ENCODE measurements around the gene KRTAP10-10. TPM values are rescaled to one million over a fixed set of nuclear protein-coding genes. Genes with fewer than 3 reads are reported as not detected.

Gene KRTAP10-10
- total and polyA plus RNA-seq, 2 donors (not counting 1 experiment from before 2014, with no cell fraction given): not detected

DNA sequence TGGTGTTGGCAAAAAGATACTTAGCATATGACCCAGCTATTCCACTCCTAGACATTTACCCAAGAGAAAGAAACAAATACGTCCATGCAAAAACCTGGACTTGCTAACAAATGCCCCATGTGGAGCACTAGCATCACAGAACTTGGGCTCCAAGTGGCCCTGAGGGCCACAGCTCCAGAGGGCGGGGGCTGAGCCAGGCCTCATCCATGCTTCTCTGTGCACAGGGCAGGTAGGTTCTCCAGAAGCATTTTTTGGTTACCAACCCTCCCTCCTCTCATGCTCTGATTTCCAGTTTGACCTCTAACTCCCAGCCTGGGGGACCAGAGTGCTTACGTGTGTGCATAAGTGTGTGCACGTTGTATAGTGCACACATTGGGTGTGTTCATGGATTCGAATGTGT, 27.5 kb downstream of the KRTAP10-10 start:
- Histone ChIP-seq H3K27ac (ENCODE audit: insufficient read depth, low read length) (no peak overlapping the region), H3K4me1 (ENCODE audit: control insufficient read depth, extremely low read depth, insufficient read depth, low read length) (no peaks in the 10 kb centered on the region), H3K9me3 (ENCODE audit: control insufficient read depth, insufficient read depth, low read depth, low read length) (no peaks in the 10 kb centered on the region), H3K4me2 (ENCODE audit: extremely low read depth, insufficient read depth, low read length) (no peak overlapping the region), H3K27me3 (ENCODE audit: control insufficient read depth, insufficient read depth, low read length) (no peaks in the 10 kb centered on the region), H3K36me3 (ENCODE audit: control insufficient read depth, insufficient read depth, low read length) (no peaks in the 10 kb centered on the region), H3K4me3 (replicated peaks in 1 of 4; ENCODE audit: control extremely low read depth in 1 of 4, insufficient read depth in 1 of 4, low read depth in 3 of 4, low read length in 4 of 4) (no peak overlapping the region), H3K9ac (ENCODE audit: insufficient read depth, low read length) (no peak overlapping the region), H2AFZ (ENCODE audit: low read length) (no peak overlapping the region), H3K79me2 (ENCODE audit: control insufficient read depth, insufficient read depth, low read length) (no peaks in the 10 kb centered on the region), H4K20me1 (ENCODE audit: control insufficient read depth, extremely low read depth, insufficient read depth, low read length) (no peaks in the 10 kb centered on the region)
- no peak for TF ChIP-seq EZH2 (IDR thresholded peaks at IDR 0.05; ENCODE audit: low read length, missing control alignments)
- TF ChIP-seq, protein P1, sequence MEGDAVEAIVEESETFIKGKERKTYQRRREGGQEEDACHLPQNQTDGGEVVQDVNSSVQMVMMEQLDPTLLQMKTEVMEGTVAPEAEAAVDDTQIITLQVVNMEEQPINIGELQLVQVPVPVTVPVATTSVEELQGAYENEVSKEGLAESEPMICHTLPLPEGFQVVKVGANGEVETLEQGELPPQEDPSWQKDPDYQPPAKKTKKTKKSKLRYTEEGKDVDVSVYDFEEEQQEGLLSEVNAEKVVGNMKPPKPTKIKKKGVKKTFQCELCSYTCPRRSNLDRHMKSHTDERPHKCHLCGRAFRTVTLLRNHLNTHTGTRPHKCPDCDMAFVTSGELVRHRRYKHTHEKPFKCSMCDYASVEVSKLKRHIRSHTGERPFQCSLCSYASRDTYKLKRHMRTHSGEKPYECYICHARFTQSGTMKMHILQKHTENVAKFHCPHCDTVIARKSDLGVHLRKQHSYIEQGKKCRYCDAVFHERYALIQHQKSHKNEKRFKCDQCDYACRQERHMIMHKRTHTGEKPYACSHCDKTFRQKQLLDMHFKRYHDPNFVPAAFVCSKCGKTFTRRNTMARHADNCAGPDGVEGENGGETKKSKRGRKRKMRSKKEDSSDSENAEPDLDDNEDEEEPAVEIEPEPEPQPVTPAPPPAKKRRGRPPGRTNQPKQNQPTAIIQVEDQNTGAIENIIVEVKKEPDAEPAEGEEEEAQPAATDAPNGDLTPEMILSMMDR (conservative IDR thresholded peaks at IDR 0.05 in 1 of 2, IDR thresholded peaks at IDR 0.05 in 1 of 2; ENCODE audit: low read depth in 1 of 2, low read length in 2 of 2): no peak
- no peak for DNase-seq (ENCODE audit: low read depth in 2 of 2)

- DNase-seq (ENCODE audit: low read depth in 2 of 2): no peak
- Histone ChIP-seq H2AFZ (ENCODE audit: low read length) (no peak within 1 kb of the TSS), H3K9ac (ENCODE audit: insufficient read depth, low read length) (no peak within 1 kb of the TSS), H3K4me2 (ENCODE audit: extremely low read depth, insufficient read depth, low read length) (no peak within 1 kb of the TSS), H3K79me2 (ENCODE audit: control insufficient read depth, insufficient read depth, low read length) (no peaks in the 10 kb centered on the region), H3K9me3 (ENCODE audit: control insufficient read depth, insufficient read depth, low read depth, low read length) (no peaks in the 10 kb centered on the region), H3K4me1 (ENCODE audit: control insufficient read depth, extremely low read depth, insufficient read depth, low read length) (no peaks in the 10 kb centered on the region), H3K4me3 (replicated peaks in 1 of 4; ENCODE audit: control extremely low read depth in 1 of 4, insufficient read depth in 1 of 4, low read depth in 3 of 4, low read length in 4 of 4) (no peak within 1 kb of the TSS), H3K27ac (ENCODE audit: insufficient read depth, low read length) (no peak within 1 kb of the TSS), H4K20me1 (ENCODE audit: control insufficient read depth, extremely low read depth, insufficient read depth, low read length) (no peaks in the 10 kb centered on the region), H3K36me3 (ENCODE audit: control insufficient read depth, insufficient read depth, low read length) (no peaks in the 10 kb centered on the region), H3K27me3 (ENCODE audit: control insufficient read depth, insufficient read depth, low read length) (no peaks in the 10 kb centered on the region)
- TF ChIP-seq EZH2 (IDR thresholded peaks at IDR 0.05; ENCODE audit: low read length, missing control alignments): no peak
Measured at GRCh38 chr21:44666401-44667320, 29.5 kb downstream of the KRTAP10-10 start, which contains the start of gene KRTAP12-2. KRTAP12-2 (minus strand) TSS chr21:44666927; CDS start chr21:44666886, 41 bp downstream.

- Histone ChIP-seq H3K36me3 (ENCODE audit: control insufficient read depth, insufficient read depth, low read length) (no peaks in the 10 kb centered on the region), H3K4me2 (ENCODE audit: extremely low read depth, insufficient read depth, low read length) (no peak overlapping the region), H3K4me1 (ENCODE audit: control insufficient read depth, extremely low read depth, insufficient read depth, low read length) (no peaks in the 10 kb centered on the region), H3K9ac (ENCODE audit: insufficient read depth, low read length) (no peak overlapping the region), H3K27me3 (ENCODE audit: control insufficient read depth, insufficient read depth, low read length) (no peaks in the 10 kb centered on the region), H3K4me3 (replicated peaks in 1 of 4; ENCODE audit: control extremely low read depth in 1 of 4, insufficient read depth in 1 of 4, low read depth in 3 of 4, low read length in 4 of 4) (no peak overlapping the region), H3K27ac (ENCODE audit: insufficient read depth, low read length) (no peak overlapping the region), H3K79me2 (ENCODE audit: control insufficient read depth, insufficient read depth, low read length) (no peaks in the 10 kb centered on the region), H4K20me1 (ENCODE audit: control insufficient read depth, extremely low read depth, insufficient read depth, low read length) (no peaks in the 10 kb centered on the region), H3K9me3 (ENCODE audit: control insufficient read depth, insufficient read depth, low read depth, low read length) (no peaks in the 10 kb centered on the region), H2AFZ (ENCODE audit: low read length) (no peak overlapping the region)
- no peak for DNase-seq (ENCODE audit: low read depth in 2 of 2)
- TF ChIP-seq, protein P1 (conservative IDR thresholded peaks at IDR 0.05 in 1 of 2, IDR thresholded peaks at IDR 0.05 in 1 of 2; ENCODE audit: low read depth in 1 of 2, low read length in 2 of 2): no peak
- no peak for TF ChIP-seq EZH2 (IDR thresholded peaks at IDR 0.05; ENCODE audit: low read length, missing control alignments)
Measured at GRCh38 chr21:44667612-44668011, 30.5 kb downstream of the KRTAP10-10 start.

Data from fibroblast of lung (primary cell).